ENCODE data around the gene MRPL51. TPM values are rescaled to one million over a fixed set of nuclear protein-coding genes. Genes with fewer than 3 reads are reported as not detected.

Gene MRPL51
- total and polyA plus RNA-seq, 2 donors (not counting 3 experiments of a cell fraction or from before 2014, with no cell fraction given): 147 to 273 TPM

GRCh38 chr12:6527711-6528110 lies 34.6 kb upstream of the MRPL51 start:
- Histone ChIP-seq H3K4me3 (replicated peaks in 1 of 3; ENCODE audit: insufficient read depth in 1 of 3, low read depth in 1 of 3, low read length in 3 of 3) (no peak overlapping the region), H3K9ac (replicated peaks; ENCODE audit: extremely low read depth, insufficient read depth, low read length) (no peak overlapping the region), H2AFZ (ENCODE audit: low read depth, low read length) (no peak overlapping the region), H3K9me1 (replicated peaks; ENCODE audit: control insufficient read depth, extremely low read depth, insufficient read depth, low read length) (no peaks in the 10 kb centered on the region), H3K9me3 (replicated peaks; ENCODE audit: control insufficient read depth, insufficient read depth, low read length) (no peaks in the 10 kb centered on the region), H4K20me1 (replicated peaks; ENCODE audit: control insufficient read depth, extremely low read depth, insufficient read depth, low read length) (no peaks in the 10 kb centered on the region), H3K4me1 (ENCODE audit: control insufficient read depth, extremely low read depth, insufficient read depth, low read length) (peaks cover 11% of the 10 kb centered on the region), H3K27me3 (ENCODE audit: control insufficient read depth in 2 of 2, insufficient read depth in 2 of 2, low read length in 2 of 2) (no peaks in the 10 kb centered on the region), H3K36me3 (ENCODE audit: control insufficient read depth in 2 of 2, extremely low read depth in 1 of 2, insufficient read depth in 2 of 2, low read length in 2 of 2) (peaks cover 36 to 42% of the 10 kb centered on the region in 2 experiments), H3K79me2 (ENCODE audit: control insufficient read depth, insufficient read depth, low read length) (no peaks in the 10 kb centered on the region), H3K27ac (ENCODE audit: insufficient read depth, low read depth, low read length) (no peak overlapping the region), H3K4me2 (ENCODE audit: insufficient read depth, low read length) (no peak overlapping the region)
- CTCF ChIA-PET: no interaction called here
- no TSS peak for BruUV-seq (replicated peaks)
- TF ChIP-seq POLR2AphosphoS5 (IDR thresholded peaks at IDR 0.05; ENCODE audit: insufficient read depth, low read depth, low read length) (no peak), EZH2 (IDR thresholded peaks at IDR 0.05; ENCODE audit: borderline replicate concordance, low read depth, low read length, severe bottlenecking) (no peak), POLR2A (IDR thresholded peaks at IDR 0.05; ENCODE audit: low read depth, low read length) (no peak), FOS (IDR thresholded peaks at IDR 0.05; ENCODE audit: borderline replicate concordance, insufficient read depth, low read length) (no peak), GATA2 (IDR thresholded peaks at IDR 0.05; ENCODE audit: insufficient read depth, insufficient read length, low read depth, low read length) (no peak), MAX (IDR thresholded peaks at IDR 0.05; ENCODE audit: insufficient read depth, insufficient read length) (no peak), JUN (IDR thresholded peaks at IDR 0.05; ENCODE audit: borderline replicate concordance, insufficient read depth, insufficient read length, low read depth) (no peak), MYC (IDR thresholded peaks at IDR 0.05; ENCODE audit: low read depth, low read length) (no peak)
- TF ChIP-seq, protein P1, sequence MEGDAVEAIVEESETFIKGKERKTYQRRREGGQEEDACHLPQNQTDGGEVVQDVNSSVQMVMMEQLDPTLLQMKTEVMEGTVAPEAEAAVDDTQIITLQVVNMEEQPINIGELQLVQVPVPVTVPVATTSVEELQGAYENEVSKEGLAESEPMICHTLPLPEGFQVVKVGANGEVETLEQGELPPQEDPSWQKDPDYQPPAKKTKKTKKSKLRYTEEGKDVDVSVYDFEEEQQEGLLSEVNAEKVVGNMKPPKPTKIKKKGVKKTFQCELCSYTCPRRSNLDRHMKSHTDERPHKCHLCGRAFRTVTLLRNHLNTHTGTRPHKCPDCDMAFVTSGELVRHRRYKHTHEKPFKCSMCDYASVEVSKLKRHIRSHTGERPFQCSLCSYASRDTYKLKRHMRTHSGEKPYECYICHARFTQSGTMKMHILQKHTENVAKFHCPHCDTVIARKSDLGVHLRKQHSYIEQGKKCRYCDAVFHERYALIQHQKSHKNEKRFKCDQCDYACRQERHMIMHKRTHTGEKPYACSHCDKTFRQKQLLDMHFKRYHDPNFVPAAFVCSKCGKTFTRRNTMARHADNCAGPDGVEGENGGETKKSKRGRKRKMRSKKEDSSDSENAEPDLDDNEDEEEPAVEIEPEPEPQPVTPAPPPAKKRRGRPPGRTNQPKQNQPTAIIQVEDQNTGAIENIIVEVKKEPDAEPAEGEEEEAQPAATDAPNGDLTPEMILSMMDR (IDR thresholded peaks at IDR 0.05; ENCODE audit: extremely low read depth in 1 of 2, insufficient read depth in 1 of 2, low read depth in 1 of 2, low read length in 2 of 2): no peak
- dilution Hi-C loops (cut with MboI; ENCODE audit: extremely low pct_ligation_motif_present, low sequenced_read_pairs): no loop called here
- intact Hi-C loops (cut with micrococcal nuclease): no loop called here
- POLR2A ChIA-PET: no interaction called here
- no peak for FAIRE-seq
- DNase-seq (ENCODE audit: low read depth, low spot score): no peak

All from endothelial cell of umbilical vein (primary cell).